Endometrial microvascular endothelial cells (primary cell): ENCODE measurements around the gene CENPH. TPM values are rescaled to one million over a fixed set of nuclear protein-coding genes. Genes with fewer than 3 reads are reported as not detected.
"Not testable (repeated sequence)": the region's sequence is repeated elsewhere in the genome, so short reads cannot be mapped to it uniquely, and the experiment has no call there.

Experiments used
- in situ Hi-C: cut with HindIII; loops from 2 replicates; pipeline ENCODE4 v1.10.0; 2017; ENCODE audit warnings: low sequenced_read_pairs, low pct_unique_long_range_greater_than_20kb; ENCODE audit errors: inconsistent ontology term
- total RNA-seq: library from RNA; depleted of rRNA; stranded (reverse); fragments of >200 nt; gene quantifications from one replicate; pipeline ENCODE4 v1.2.3, GENCODE V29; 2015; ENCODE audit errors: inconsistent ontology term

CENPH gene
- total RNA-seq, 1 donor from 2014 or later, result 17.2 TPM

DNA sequence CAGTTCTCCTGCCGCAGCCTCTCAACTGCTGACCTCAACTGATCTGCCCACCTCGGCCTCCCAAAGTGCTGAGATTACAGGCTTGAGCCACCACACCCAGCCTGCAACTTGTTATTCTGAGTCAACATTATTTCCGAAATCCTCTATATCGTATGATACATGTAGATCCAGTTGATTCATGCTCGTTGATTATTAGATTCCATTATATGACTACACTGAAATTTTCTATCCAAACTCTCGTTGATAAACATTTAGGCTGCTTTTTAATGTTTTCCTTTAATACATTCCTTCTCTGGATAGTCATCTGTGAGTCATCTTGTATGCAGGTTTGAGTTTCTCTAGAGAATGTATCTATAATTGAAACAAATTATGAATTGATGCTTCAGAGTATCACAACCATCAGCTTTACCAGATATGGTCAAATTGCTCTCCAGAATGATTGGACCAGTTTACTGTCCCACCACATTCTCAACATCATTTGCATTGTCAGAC is 49.4 kb downstream of the CENPH start:
- in situ Hi-C loops, result no loop called here

DNA sequence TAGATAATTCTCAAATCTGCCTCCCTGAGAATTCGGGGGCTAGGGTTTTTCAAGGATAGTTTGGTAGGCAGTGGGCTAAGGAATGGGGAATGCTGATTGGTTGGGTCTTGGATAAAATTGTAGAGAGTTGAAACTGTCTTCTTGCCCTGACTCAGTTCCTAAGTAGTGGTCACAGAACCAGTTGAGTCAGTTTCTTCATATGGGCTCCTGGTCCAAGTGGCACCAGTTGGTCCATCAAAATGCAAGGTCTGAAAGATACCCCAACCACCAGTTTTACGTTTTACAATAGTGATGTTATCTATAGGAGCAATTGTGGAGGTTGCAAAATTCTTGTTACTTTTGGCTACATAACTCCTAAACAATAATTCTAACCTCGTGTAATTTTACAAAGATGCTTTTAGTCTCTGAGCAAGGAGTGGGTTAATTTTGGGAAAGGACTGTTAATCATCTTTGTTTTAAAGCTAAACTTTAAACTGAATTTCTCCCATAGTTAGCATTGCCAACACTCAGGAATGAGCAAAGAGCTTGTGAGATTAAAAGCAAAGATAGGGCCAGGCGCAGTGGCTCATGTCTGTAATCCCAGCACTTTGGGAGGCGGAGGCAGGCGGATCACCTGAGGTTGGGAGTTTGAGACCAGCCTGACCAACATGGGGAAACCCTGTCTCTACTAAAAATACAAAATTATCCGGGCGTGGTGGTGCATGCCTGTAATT is 53.0 kb downstream of the CENPH start:
- in situ Hi-C loops, result no loop called here

DNA sequence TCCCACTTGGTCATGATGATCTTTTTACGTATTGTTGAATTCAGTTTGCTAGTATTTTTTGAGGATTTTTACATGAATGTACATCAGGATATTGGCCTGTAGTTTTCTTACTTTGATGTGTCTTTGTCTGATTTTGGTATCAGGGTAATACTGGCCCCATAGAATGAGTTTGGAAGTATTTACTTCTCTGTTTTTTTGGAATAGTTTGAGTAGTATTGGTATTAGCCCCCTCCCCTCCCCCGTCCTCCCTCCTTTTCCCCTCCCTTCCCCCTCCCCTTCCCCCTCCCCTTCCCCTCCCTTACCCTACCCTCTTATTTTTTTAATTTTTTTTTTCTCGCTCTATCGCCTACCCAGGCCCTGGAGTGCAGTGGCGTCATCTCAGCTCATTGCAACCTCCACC is 55.6 kb downstream of the CENPH start:
- in situ Hi-C loops, result no loop called here

DNA sequence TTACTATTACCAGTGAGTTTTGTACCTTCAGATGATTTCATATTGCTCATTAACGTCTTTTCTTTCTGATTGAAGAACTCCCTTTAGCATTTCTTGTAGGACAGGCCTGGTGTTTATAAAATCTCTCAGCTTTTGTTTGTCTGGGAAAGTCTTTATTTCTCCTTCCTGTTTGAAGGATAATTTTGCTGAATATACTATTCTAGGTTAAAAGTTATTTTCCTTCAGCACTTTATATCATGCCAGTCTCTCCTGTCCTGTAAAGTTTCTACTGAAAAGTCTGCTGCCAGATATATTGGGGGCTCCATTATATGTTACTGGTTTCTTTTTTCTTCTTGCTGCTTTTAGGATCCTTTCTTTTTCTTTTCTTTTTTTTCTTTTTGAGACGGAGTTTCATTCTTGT is 58.6 kb downstream of the CENPH start:
- in situ Hi-C loops, result no loop called here

DNA sequence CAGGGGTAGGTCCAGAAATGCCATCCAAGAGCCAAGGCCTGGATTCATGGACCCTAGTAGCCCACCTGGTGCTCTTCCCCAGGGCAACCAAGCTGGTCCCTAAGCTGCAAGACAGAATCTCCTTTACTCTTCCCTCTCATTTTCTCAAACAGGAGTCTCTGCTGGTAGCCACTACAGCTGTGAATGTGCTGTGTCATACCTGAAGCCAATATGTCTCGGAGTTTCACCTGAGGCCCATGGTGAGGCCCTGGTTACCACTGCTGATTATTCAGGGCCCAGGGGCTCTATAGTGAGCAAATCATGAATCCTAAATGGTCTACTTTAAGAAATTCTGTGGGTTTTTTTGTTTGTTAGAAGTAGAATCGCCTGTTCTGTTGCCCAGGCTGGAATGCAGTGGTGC is 61.2 kb downstream of the CENPH start:
- in situ Hi-C loops, result no loop called here

DNA sequence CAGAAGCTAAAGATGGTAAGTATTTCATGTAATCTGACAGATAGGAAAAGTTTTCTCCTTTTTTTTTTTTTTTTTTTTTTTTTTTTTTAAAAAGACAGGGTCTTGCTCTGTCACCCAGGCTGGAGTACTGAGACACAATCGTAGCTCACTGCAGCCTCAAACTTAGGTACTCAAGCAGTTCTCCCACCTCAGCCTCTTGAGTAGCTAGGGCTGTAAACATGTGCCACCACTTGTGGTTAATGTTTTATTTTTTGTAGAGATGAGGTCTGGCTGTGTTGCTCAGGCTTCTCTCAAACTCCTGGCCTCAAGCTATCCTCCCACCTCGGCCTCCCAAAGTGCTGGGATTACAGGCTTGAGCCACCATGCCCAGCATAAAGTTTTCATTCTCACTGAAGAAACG is 63.1 kb downstream of the CENPH start:
- in situ Hi-C loops, result no loop called here

DNA sequence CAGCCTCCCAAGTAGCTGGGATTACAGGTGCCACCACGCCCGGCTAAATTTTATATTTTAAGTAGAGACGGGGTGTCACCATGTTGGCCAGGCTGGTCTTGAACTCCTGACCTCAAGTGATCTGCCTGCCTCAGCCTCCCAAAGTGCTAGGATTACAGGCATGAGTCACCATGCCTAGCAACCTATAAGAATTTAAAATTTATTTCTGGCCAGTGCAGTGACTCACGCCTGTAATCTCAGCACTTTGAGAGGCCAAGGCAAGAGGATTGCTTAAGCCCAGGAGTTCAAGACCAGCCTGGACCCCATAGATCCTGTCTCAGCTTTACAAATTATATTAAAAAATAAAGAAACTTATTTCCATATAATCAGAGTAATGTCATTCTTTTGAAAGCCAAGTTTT is 66.6 kb downstream of the CENPH start:
- in situ Hi-C loops, result not testable (repeated sequence)

DNA sequence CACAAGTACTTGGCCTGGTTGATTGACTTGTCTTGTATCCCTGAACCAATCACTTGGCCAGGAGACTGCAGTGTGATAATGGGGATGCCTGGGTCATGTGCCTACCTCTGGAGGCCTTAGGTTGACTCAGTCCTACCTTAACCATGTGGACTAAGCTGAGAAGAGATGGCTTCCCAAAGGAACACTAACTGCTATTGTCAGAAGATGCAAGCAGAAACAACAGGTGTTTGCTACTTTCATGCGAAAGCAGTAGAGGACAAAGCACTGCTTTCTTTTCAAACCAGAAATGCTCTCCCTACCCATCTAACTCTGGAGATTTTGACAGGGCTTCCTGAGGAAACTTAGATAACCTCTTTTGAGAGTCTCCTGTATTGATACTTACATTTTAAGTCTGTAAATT is 68.2 kb downstream of the CENPH start:
- in situ Hi-C loops, result no loop called here

Other genes starting within 250 kb of the CENPH start
- 40.1 TPM for gene SLC30A5, start 95.6 kb upstream of the CENPH start, total RNA-seq
- gene CCNB1, start 22.4 kb upstream of the CENPH start, total RNA-seq, result 318 TPM
- 71.1 TPM for gene CDK7, start 45.3 kb downstream of the CENPH start, total RNA-seq
- 4.9 TPM for gene CCDC125, start 143.2 kb downstream of the CENPH start, total RNA-seq
- gene AK6, start 179.9 kb downstream of the CENPH start, total RNA-seq, result 66.7 TPM
- 80.9 TPM for gene TAF9, start 179.9 kb downstream of the CENPH start, total RNA-seq
- 15.2 TPM for gene RAD17, start 180.2 kb downstream of the CENPH start, total RNA-seq
- 2.5 TPM for gene MARVELD2, start 225.5 kb downstream of the CENPH start, total RNA-seq